ENCODE measurements around the gene HDAC4. TPM values are rescaled to one million over a fixed set of nuclear protein-coding genes. Genes with fewer than 3 reads are reported as not detected.
"Not testable (repeated sequence)": the region's sequence is repeated elsewhere in the genome, so short reads cannot be mapped to it uniquely, and the experiment has no call there.

HDAC4 gene
- polyA plus RNA-seq (ENCODE audit: insufficient read length in 10 of 10) = 10 to 100 TPM; 10.2 to 15.4 (median 11.9) TPM
- long read RNA-seq, donor 1 = 0 reads
- long read RNA-seq, donor 2 = 0 reads
- long read RNA-seq, donor 3 = 0 reads
- long read RNA-seq, donor 4 = 0 reads
- long read RNA-seq, donor 5 = 0 reads
- long read RNA-seq, donor 6 = 0 reads
- long read RNA-seq, donor 7 = 0 reads
- long read RNA-seq, donor 8 = 0 reads
- long read RNA-seq, donor 9 = 0 reads

GRCh38 chr2:239400596-239401066 lies at the start of gene HDAC4:
Gene HDAC4, minus strand, starts transcription at chr2:239401020. Its CDS starts 48,321 bp downstream, at chr2:239352699.
- DNase-seq = no peak

GRCh38 chr2:239449468-239449867 lies 48.6 kb upstream of the HDAC4 start:
- not testable (repeated sequence) for DNase-seq

DNA sequence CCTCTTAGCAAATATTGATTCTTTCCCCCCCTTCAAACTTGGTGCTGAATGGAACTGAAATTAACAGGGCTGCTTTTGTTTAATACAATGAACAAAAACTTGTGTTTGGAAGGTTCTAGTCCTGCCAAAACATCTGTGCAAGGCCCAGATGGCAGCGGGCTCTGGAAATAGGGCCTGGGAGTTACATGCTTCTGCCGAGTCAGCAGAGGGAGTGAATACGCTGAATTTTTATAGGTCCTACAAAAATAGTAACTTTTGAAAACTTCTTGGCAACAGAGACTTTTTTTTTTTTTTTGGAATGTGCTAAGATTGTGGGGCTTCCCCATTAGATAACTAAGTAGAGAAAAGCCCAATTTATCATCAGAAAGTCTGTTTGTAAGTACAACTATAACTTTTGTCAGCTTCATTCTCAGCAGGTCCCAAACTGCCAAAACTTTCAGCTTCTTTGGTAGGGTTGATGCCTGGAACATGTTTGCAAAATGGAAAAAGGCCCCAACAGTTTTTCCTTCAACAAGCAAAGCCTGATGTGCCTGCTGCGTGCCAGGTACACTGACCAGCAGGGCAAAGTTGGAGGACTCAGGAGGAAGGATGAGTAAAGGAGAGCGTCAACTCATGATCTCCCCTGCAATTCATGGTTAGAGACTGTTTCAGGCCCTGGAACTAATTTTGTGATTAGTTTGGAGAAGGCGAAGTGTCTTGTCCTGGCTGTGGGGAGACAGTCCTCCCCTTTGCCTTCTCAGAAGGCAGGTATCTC lies 45.1 kb upstream of the HDAC4 start:
- DNase-seq = peak; percentile 52 to 89 (median 75)

DNA sequence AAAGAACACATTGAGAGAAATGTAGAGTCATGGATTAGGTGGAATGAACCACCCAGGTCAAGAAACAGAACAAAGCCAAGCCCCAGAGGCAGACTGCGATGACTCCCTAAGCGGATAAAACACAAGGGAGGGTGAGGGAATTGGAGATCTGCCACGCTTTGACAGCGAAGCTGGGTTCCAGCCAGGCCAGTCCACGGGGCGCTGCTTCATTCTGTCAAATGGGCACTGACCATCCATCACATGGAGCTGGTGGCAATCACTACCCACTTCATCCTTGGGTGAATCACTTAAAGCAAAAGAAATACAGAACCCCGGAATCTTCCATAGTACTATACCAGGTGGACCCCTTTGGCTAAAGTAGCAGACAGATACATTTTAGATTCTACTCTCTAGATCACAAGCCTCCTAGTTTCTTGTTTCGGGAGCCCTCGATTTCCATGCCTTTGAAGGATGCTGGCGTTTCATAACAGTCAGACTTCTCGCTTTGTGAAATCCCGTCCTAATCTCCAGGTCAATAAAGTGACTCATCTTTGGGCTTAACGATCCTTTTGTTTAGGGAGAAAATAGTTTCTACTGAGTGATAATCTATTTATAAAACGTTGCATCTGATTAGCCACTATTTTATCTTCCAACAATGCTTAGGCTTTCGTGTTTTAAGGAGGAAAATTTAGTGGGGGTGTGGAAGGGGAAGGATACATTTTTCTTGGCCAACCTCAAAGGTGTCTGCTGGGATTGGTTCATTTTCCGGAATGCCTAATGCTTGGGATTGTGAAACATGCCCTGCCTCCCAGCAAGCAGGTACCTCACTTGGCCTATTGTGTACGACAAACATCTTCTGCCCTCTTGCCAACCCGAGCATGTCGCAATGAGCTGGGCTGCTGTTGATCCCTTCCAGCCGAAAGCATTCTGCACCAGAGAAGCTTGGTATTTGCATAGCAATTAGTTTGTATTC lies 44.1 kb upstream of the HDAC4 start:
- no peak for DNase-seq

DNA sequence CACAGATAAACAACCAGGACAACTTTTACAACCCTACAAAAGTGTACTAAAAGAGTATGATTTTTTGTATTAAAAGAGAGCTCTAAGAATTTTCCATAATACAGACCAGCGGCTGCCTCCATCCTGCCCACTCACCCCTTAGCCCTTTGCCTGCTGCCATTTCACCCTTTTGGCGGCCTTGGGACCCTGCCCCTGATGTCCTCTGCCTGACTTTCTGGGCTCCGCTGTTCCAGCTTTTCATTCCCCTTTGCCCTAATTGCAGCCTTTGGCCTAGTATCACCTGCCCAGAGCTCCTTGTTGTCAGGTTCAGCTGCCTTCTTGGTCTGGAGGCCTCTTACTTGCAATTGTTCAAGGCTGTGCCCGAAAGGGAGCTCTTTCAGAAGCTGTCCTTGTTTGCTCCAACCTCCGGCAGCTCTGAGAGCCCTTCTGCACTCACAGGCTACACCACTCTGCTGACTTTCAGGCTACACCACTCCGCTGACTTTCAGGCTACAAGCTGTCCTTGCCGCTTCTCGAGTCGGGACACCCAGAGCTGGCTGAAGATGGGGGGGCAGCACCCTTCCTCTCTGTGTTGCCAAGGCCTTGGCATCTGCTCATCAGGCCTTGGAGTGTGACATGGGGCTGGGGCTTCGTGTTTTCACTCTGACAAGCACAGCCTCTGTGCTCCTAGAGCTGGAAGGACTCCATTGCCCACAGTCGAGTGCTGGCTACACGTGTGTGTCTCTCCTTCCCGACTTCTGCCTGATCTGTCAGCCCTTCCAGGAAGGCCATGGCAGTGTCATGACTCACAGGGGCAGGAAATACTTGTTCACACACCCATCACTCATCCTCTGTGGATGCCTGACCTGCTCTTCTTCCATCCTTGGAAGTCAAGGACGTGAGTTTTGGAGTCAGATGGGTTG lies 43.1 kb upstream of the HDAC4 start:
- no peak for DNase-seq

DNA sequence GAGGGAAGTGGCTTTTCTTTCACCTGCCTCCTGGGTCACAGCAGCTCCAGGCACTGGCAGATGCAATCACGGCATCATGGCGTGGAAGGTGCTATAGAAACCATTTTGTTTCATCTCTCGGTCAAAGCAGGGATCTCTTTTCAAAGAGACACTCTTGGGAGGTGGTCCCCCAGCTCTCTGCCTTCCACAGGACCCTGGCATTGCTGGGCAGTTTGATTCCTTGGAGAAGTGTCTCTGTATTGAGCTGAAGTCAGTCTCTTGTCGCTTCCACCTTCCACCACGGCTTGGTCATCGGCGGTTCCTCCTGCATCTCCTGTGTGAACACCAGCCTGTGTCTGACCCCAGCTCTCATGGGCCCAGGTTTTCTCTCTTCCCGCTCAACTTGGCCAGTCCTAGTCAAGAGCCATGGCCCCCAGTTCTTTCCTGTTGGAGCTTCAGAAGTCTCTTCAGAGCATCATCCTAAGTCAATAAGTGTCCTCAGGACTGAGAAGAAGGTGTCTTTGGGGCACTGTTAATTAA lies 42.3 kb upstream of the HDAC4 start:
- no peak for DNase-seq

GRCh38 chr2:239442192-239442591 lies 41.4 kb upstream of the HDAC4 start:
- no peak for DNase-seq

- peak in 1 of 3 donors; percentile 59 for DNase-seq
Measured at GRCh38 chr2:239441261-239442078, 40.6 kb upstream of the HDAC4 start.

- peak in 2 of 3 donors; percentile 32 to 74 for DNase-seq
Measured at GRCh38 chr2:239440511-239440959, 39.7 kb upstream of the HDAC4 start.

- no peak for DNase-seq
Measured at GRCh38 chr2:239439754-239440315, 39.0 kb upstream of the HDAC4 start.

DNA sequence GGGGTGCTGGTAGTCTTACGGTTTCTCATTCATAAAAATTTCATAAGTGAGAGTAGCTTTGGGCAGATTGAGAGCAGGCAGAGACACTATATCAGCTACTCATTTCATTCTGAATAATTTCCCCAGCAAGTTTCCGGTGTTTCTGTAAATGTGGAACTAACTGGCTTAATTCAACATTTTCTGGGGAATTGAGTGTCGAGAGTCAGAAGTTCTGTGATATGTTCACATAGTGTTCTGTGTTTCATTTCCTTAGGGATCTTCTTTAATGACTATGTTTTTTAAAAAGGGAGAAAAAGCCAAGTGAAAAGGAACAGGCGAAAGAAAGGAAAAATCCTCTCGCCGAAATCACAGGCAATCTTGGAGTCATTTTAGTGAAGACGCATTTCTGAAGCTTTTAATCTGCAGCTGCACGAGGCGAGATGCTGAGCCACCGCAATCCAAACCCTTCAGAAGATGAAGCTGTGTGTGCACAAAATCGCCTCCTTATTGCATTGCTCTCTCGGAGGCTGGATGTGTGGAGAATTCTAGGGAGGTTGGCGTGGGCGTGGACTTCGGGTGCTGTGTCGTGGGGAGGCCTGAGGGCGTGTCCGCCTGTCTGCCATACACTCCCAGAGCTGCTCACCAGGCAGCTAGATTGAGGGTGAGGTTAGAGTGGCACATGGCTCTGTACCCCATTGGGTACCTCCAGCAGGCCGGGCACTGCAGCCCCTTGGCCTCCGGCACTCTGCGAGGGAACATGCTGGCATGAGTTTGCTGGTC lies 38.4 kb upstream of the HDAC4 start:
- DNase-seq = peak in 1 of 3 donors; percentile 48

- no peak for DNase-seq
Measured at GRCh38 chr2:239438368-239438767, 37.5 kb upstream of the HDAC4 start.

GRCh38 chr2:239436669-239437335 lies 36.0 kb upstream of the HDAC4 start:
- DNase-seq = no peak

GRCh38 chr2:239436076-239436475 lies 35.3 kb upstream of the HDAC4 start:
- no peak for DNase-seq

- no peak for DNase-seq
Measured at GRCh38 chr2:239433777-239434403, 33.1 kb upstream of the HDAC4 start.

DNA sequence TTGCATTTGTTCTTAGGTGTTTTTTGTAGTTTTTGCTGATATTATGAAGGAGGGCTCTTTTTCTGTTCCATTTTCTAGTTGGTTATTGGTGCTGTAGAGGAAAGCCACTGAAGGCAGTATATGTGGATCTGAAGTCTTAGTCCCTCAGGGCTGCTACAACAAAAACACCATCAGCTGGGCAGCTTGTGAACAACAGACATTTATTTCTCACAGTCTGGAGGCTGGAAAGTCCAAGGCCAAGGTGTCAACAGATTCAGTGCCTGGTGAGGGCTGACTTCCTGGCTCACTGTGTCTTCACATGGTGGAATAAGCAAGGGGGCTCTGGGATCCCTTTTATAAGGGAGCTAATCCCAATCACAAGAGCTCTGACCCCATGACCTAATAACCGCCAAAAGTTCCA lies 31.4 kb upstream of the HDAC4 start:
- no peak for DNase-seq

DNA sequence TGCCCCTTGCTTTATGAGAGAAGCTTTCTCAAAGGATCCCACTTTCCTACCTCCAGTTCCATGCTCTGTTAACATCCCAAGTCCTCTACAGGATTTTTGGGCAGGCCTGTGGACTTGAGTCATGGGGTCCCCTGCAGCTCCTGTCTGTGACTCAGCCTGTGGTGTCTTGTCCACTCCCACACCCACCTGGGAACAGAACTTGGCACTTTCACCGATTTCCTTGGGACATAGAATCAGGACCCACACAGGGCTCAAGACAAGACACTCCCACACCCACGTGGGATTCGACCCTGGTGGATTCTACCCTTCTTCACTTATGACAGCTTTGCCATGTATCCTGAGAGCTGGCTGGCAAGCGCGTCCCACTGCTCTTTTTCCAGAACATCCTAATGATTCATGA lies 30.7 kb upstream of the HDAC4 start:
- no peak for DNase-seq
